ENCODE data around the gene TAF13. TPM values are rescaled to one million over a fixed set of nuclear protein-coding genes. Genes with fewer than 3 reads are reported as not detected.

The TAF13 gene
- total and polyA plus RNA-seq, 9 of the 15 experiments (the other 6 are each of a cell fraction or from before 2014, with no cell fraction given) = 14.9 to 77.2 (median 38.7) TPM

DNA sequence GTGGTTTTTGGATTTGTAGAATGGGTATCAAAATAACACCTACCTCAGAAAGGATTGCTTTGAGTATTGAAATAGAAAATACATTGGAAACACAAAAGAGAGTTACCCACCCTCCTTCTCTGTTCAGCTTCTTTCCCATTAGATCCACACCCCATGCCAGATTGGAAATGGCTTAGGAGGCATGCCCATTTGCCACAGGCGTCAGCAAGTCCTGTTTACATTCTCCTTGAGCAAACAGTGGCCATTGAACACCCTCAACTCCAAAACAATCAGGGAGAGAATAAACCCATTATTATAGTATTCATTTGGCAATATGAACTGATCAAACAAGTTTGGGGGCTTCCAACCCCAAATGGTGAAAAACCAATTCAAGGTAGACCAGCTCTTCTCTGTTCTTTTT is 40.5 kb upstream of the TAF13 start:
- POLR2A ChIA-PET = interaction anchor here (0.8 to 1.3 kb wide), 3 partner anchors 16 to 166 kb away, joined by 3 to 5 read pairs (median 3); no protein-coding TSS in a partner anchor
- no peak overlapping the region for H3K9ac ChIP-seq (ENCODE audit: insufficient read depth in 1 of 2, low read depth in 2 of 2, low read length in 2 of 2)
- H3K4me1 ChIP-seq (replicated peaks in 1 of 2; ENCODE audit: control insufficient read depth in 2 of 2, insufficient read depth in 2 of 2, low read length in 2 of 2) = peaks cover 10 to 20% of the 10 kb centered on the region in 2 experiments; a peak in 4 of 5 replicates
- no peaks in the 10 kb centered on the region for H3K9me3 ChIP-seq (replicated peaks; ENCODE audit: control insufficient read depth, insufficient read depth, low read depth, low read length)
- no peak overlapping the region for H3K27ac ChIP-seq (ENCODE audit: extremely low read depth, low read depth, low read length)
- no peak overlapping the region for H3K4me2 ChIP-seq (ENCODE audit: insufficient read depth, low read length)
- 0 out of 2 replicates have a peak, but pooled peaks have one; percentile 23 for TF ChIP-seq NR1H2 (CRISPR knock-in tag; IDR thresholded peaks at IDR 0.05)
- no peak for TF ChIP-seq HDAC6 (IDR thresholded peaks at IDR 0.05; ENCODE audit: low read depth, low read length)
- no peaks in the 10 kb centered on the region; the same call in 1 of the 2 replicates for H4K20me1 ChIP-seq (replicated peaks; ENCODE audit: control insufficient read depth, insufficient read depth, low read length)
- CTCF ChIA-PET (ENCODE audit: low intra/inter-chr PET ratio) = no interaction called here
- DNase-seq (ENCODE audit: extremely low read depth in 1 of 4, low spot score in 3 of 4) (no peak), FAIRE-seq (no peak), ATAC-seq (no peak)
- H3K36me3 ChIP-seq (ENCODE audit: control insufficient read depth, insufficient read depth, low read length) = no peaks in the 10 kb centered on the region
- no peaks in the 10 kb centered on the region for H3K9me1 ChIP-seq (ENCODE audit: control insufficient read depth, insufficient read depth, low read length)
- intact Hi-C loops (cut with micrococcal nuclease) (loop anchor here (10.0 kb wide), 3 partner anchors 149 to 1331 kb away; partner anchors contain the start of gene GPR61), in situ Hi-C loops (cut with MboI) (no loop called here)
- BruUV-seq (replicated peaks) = no TSS peak
- H3K27me3 ChIP-seq (ENCODE audit: control insufficient read depth in 2 of 2, insufficient read depth in 2 of 2, low read length in 2 of 2) = peaks cover 0 to 6% of the 10 kb centered on the region in 2 experiments; a peak in 1 of 5 replicates
- no peak overlapping the region for H3K4me3 ChIP-seq
- 53% methylated on average over 1 of the region's 1 CpG for WGBS (ENCODE audit: insufficient coverage, low coverage, missing lambda C conversion rate)
- H3K79me2 ChIP-seq (ENCODE audit: control insufficient read depth, insufficient read depth, low read length) = no peaks in the 10 kb centered on the region
- no peak overlapping the region for H2AFZ ChIP-seq (ENCODE audit: low read depth, low read length)

- Histone ChIP-seq H3K27ac (ENCODE audit: extremely low read depth, low read depth, low read length) (no peak overlapping the region), H3K27me3 (ENCODE audit: control insufficient read depth in 2 of 2, insufficient read depth in 2 of 2, low read length in 2 of 2) (peaks cover 0 to 6% of the 10 kb centered on the region in 2 experiments; a peak in 1 of 5 replicates), H3K4me3 (no peak overlapping the region), H3K9me3 (replicated peaks; ENCODE audit: control insufficient read depth, insufficient read depth, low read depth, low read length) (no peaks in the 10 kb centered on the region), H3K9me1 (ENCODE audit: control insufficient read depth, insufficient read depth, low read length) (no peaks in the 10 kb centered on the region), H2AFZ (ENCODE audit: low read depth, low read length) (no peak overlapping the region), H3K79me2 (ENCODE audit: control insufficient read depth, insufficient read depth, low read length) (no peaks in the 10 kb centered on the region), H4K20me1 (replicated peaks; ENCODE audit: control insufficient read depth, insufficient read depth, low read length) (no peaks in the 10 kb centered on the region; the same call in 1 of the 2 replicates), H3K9ac (ENCODE audit: insufficient read depth in 1 of 2, low read depth in 2 of 2, low read length in 2 of 2) (no peak overlapping the region), H3K4me2 (ENCODE audit: insufficient read depth, low read length) (no peak overlapping the region), H3K4me1 (replicated peaks in 1 of 2; ENCODE audit: control insufficient read depth in 2 of 2, insufficient read depth in 2 of 2, low read length in 2 of 2) (peaks cover 10 to 20% of the 10 kb centered on the region in 2 experiments; a peak in 4 of 5 replicates), H3K36me3 (ENCODE audit: control insufficient read depth, insufficient read depth, low read length) (no peaks in the 10 kb centered on the region)
- in situ Hi-C loops (cut with MboI) = no loop called here
- DNase-seq (ENCODE audit: extremely low read depth in 1 of 4, low spot score in 3 of 4) (peak in 2 of 4 experiments; percentile 41 to 51), ATAC-seq (no peak), FAIRE-seq (no peak)
- intact Hi-C loops (cut with micrococcal nuclease) = loop anchor here (10.0 kb wide), 3 partner anchors 149 to 1331 kb away; partner anchors contain the start of gene GPR61
- CTCF ChIA-PET (ENCODE audit: low intra/inter-chr PET ratio) = no interaction called here
- TF ChIP-seq TAF9B (IDR thresholded peaks at IDR 0.05; ENCODE audit: partially characterized antibody) (no peak), CBX5 (IDR thresholded peaks at IDR 0.05; ENCODE audit: borderline replicate concordance, low read depth) (no peak), FOSL1 (tag; conservative IDR thresholded peaks at IDR 0.05) (0 out of 2 replicates have a peak, but pooled peaks have one; percentile 37)
- TF ChIP-seq, protein P1, sequence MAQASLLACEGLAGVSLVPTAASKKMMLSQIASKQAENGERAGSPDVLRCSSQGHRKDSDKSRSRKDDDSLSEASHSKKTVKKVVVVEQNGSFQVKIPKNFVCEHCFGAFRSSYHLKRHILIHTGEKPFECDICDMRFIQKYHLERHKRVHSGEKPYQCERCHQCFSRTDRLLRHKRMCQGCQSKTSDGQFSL (CRISPR knock-in tag; IDR thresholded peaks at IDR 0.05) = no peak
- TF ChIP-seq, protein P1 (tag; IDR thresholded peaks at IDR 0.05) = 0 out of 4 replicates have a peak, but pooled peaks of 1 of the 2 experiments have one; percentile 30
- 29% methylated on average over 2 of the region's 2 CpGs for WGBS (ENCODE audit: insufficient coverage, low coverage, missing lambda C conversion rate)
- BruUV-seq (replicated peaks) = no TSS peak
- POLR2A ChIA-PET = interaction anchor here (0.6 to 1.4 kb wide), 6 partner anchors 11 to 166 kb away, joined by 3 to 5 read pairs (median 3); no protein-coding TSS in a partner anchor
These were observed 39.9 kb upstream of the TAF13 start for GRCh38 chr1:109115685-109116084.
